H9 (cell line): Measurements from ENCODE around the gene BACE2. TPM values are rescaled to one million over a fixed set of nuclear protein-coding genes. Genes with fewer than 3 reads are reported as not detected.

Source experiments
- DNase-seq: peaks from one replicate; pipeline ENCODE4 v3.0.0-alpha.2; 2017
- H2AFZ ChIP-seq: one replicate; pipeline ENCODE4 v1.6.1; 2013; ENCODE audit warnings: mild to moderate bottlenecking, low read length, control low read depth, moderate library complexity
- H2AK5ac ChIP-seq: 2 replicates; pipeline ENCODE4 v1.6.1; 2013; ENCODE audit warnings: low read length, control low read depth, mixed read lengths; ENCODE audit not compliant: insufficient read length
- H2BK120ac ChIP-seq: one replicate; pipeline ENCODE4 v1.6.1; 2013; ENCODE audit warnings: low read depth, mild to moderate bottlenecking, low read length, control low read depth, inconsistent platforms; ENCODE audit not compliant: poor library complexity, severe bottlenecking
- H2BK12ac ChIP-seq: 2 replicates; pipeline ENCODE4 v1.6.1; 2013; ENCODE audit warnings: low read length, control low read depth, mixed read lengths, low read depth; ENCODE audit not compliant: insufficient read length
- H2BK15ac ChIP-seq: 2 replicates; pipeline ENCODE4 v1.6.1; 2013; ENCODE audit warnings: low read depth, low read length, control low read depth
- H2BK20ac ChIP-seq: one replicate; pipeline ENCODE4 v1.6.1; 2013; ENCODE audit warnings: low read depth, mild to moderate bottlenecking, low read length, control low read depth, inconsistent platforms; ENCODE audit not compliant: poor library complexity, severe bottlenecking
- H2BK5ac ChIP-seq: 2 replicates; pipeline ENCODE4 v1.6.1; 2013; ENCODE audit warnings: low read length, control low read depth, mixed read lengths; ENCODE audit not compliant: insufficient read length
- H3K14ac ChIP-seq: 2 replicates; pipeline ENCODE4 v1.6.1; 2013; ENCODE audit warnings: low read length, control low read depth; ENCODE audit not compliant: insufficient read depth
- H3K18ac ChIP-seq: 2 replicates; pipeline ENCODE4 v1.6.1; 2013; ENCODE audit warnings: low read depth, mild to moderate bottlenecking, mixed read lengths, low read length, control low read depth; ENCODE audit not compliant: insufficient read length
- H3K23ac ChIP-seq: 2 replicates; pipeline ENCODE4 v1.6.1; 2013; ENCODE audit warnings: low read length, control low read depth, mixed read lengths, low read depth; ENCODE audit not compliant: insufficient read length
- H3K23me2 ChIP-seq: 2 replicates; pipeline ENCODE4 v1.6.1; 2013; ENCODE audit warnings: low read depth, mild to moderate bottlenecking, mixed read lengths, low read length, control low read depth; ENCODE audit not compliant: insufficient read length, poor library complexity, severe bottlenecking
- H3K27ac ChIP-seq: 2 replicates; pipeline ENCODE4 v1.5.1; 2013; ENCODE audit warnings: low read length, control low read depth, mixed read lengths, low read depth; ENCODE audit not compliant: insufficient read length
- H3K27me3 ChIP-seq: 2 replicates; pipeline ENCODE4 v1.6.1; 2013; ENCODE audit warnings: low read length, control low read depth, inconsistent platforms; ENCODE audit not compliant: insufficient read depth
- H3K4ac ChIP-seq: 2 replicates; pipeline ENCODE4 v1.6.1; 2013; ENCODE audit warnings: low read depth, mild to moderate bottlenecking, control low read depth, inconsistent platforms, low read length, moderate library complexity
- H3K4me1 ChIP-seq: 2 replicates; pipeline ENCODE4 v1.6.1; 2013; ENCODE audit warnings: low read length, control low read depth, inconsistent platforms; ENCODE audit not compliant: insufficient read depth
- H3K4me2 ChIP-seq: 2 replicates; pipeline ENCODE4 v1.6.1; 2013; ENCODE audit warnings: low read length, control low read depth, mixed read lengths; ENCODE audit not compliant: insufficient read length, insufficient read depth
- H3K56ac ChIP-seq: 2 replicates; pipeline ENCODE4 v1.6.1; 2013; ENCODE audit warnings: low read depth, mild to moderate bottlenecking, mixed read lengths, low read length, control low read depth; ENCODE audit not compliant: insufficient read length
- H3K79me1 ChIP-seq: 2 replicates; pipeline ENCODE4 v1.6.1; 2013; ENCODE audit warnings: low read depth, mild to moderate bottlenecking, moderate library complexity, low read length, control low read depth, inconsistent platforms; ENCODE audit not compliant: insufficient read depth, poor library complexity, severe bottlenecking
- H3K79me2 ChIP-seq: 2 replicates; pipeline ENCODE4 v1.6.1; 2013; ENCODE audit warnings: low read length, control low read depth, inconsistent platforms; ENCODE audit not compliant: insufficient read depth
- H3K9ac ChIP-seq: 2 replicates; pipeline ENCODE4 v1.6.1; 2013; ENCODE audit warnings: low read length, control low read depth, mixed read lengths; ENCODE audit not compliant: insufficient read length; ENCODE audit errors: extremely low read depth
- H3K9me3 ChIP-seq: one replicate; pipeline ENCODE4 v1.6.1; 2013; ENCODE audit warnings: low read depth, low read length, inconsistent platforms; ENCODE audit not compliant: control insufficient read depth
- H3T11ph ChIP-seq: one replicate; pipeline ENCODE4 v1.6.1; 2013; ENCODE audit warnings: mild to moderate bottlenecking, low read length, control low read depth, inconsistent platforms
- H4K20me1 ChIP-seq: one replicate; pipeline ENCODE4 v1.6.1; 2013; ENCODE audit not compliant: control insufficient read depth, insufficient read length, insufficient read depth
- H4K5ac ChIP-seq: 2 replicates; pipeline ENCODE4 v1.6.1; 2013; ENCODE audit warnings: low read depth, mild to moderate bottlenecking, mixed read lengths, low read length, control low read depth; ENCODE audit not compliant: insufficient read length
- H4K8ac ChIP-seq: replicated peaks from 2 replicates; pipeline ENCODE4 v1.6.1; 2013; ENCODE audit warnings: low read length, control low read depth, mixed read lengths, low read depth; ENCODE audit not compliant: insufficient read length
- H4K91ac ChIP-seq: 2 replicates; pipeline ENCODE4 v1.6.1; 2013; ENCODE audit warnings: low read depth, mild to moderate bottlenecking, moderate library complexity, mixed read lengths, low read length, control low read depth; ENCODE audit not compliant: insufficient read length
- H3K27ac Mint-ChIP-seq, 3 experiments: 2 replicates in 2 of 3; 3 replicates in 1 of 3; pipeline ENCODE4 v1.8.0; 2020 to 2021; ENCODE audit warnings: mixed read lengths in 3 of 3, mild to moderate bottlenecking in 1 of 3, moderate library complexity in 1 of 3
- H3K27me3 Mint-ChIP-seq: 2 replicates; pipeline ENCODE4 v1.8.0; 2021; ENCODE audit warnings: low read depth, mild to moderate bottlenecking, moderate library complexity, mixed read lengths
- H3K36me3 Mint-ChIP-seq, 3 experiments: 2 replicates in 2 of 3; 3 replicates in 1 of 3; pipeline ENCODE4 v1.8.0; 2020 to 2021; ENCODE audit warnings: low read depth in 3 of 3, mixed read lengths in 3 of 3; ENCODE audit not compliant: insufficient read depth in 1 of 3
- H3K4me1 Mint-ChIP-seq, 2 experiments: 2 replicates each; pipeline ENCODE4 v1.8.0; 2020; ENCODE audit warnings: mixed read lengths in 2 of 2
- H3K4me3 Mint-ChIP-seq, 2 experiments: 2 replicates in 1 of 2; 3 replicates in 1 of 2; pipeline ENCODE4 v1.8.0; 2020 to 2021; ENCODE audit warnings: mild to moderate bottlenecking in 2 of 2, mixed read lengths in 2 of 2, moderate library complexity in 1 of 2
- H3K9me3 Mint-ChIP-seq, 2 experiments: 2 replicates in 1 of 2; 3 replicates in 1 of 2; pipeline ENCODE4 v1.8.0; 2020; ENCODE audit warnings: mild to moderate bottlenecking in 2 of 2, mixed read lengths in 2 of 2, moderate library complexity in 1 of 2
- WGBS: extraction: QIAGEN DNeasy Blood & Tissue Kit; methylation state at CpG from one replicate; pipeline ENCODE4 v1.1.7; 2013; ENCODE audit warnings: missing lambda C conversion rate, low lambda C conversion rate, mixed read lengths; ENCODE audit not compliant: insufficient read length; ENCODE audit errors: extremely low coverage; 5-methylcytosine and 5-hydroxymethylcytosine counted together
- total RNA-seq: library from RNA; stranded (reverse); gene quantifications from 2 replicates; pipeline ENCODE4 v1.2.1, GENCODE V29; 2021
- TF ChIP-seq, protein P1 (sequence below): fragments of 200-600 bp; sonication (generic); conservative IDR thresholded peaks from 3 replicates; pipeline ENCODE4 v1.8.0; 2021; ENCODE audit warnings: antibody characterized with exemption, mild to moderate bottlenecking

Gene BACE2
- total RNA-seq, 1 experiment from 2014 or later: 8.0 TPM

DNA sequence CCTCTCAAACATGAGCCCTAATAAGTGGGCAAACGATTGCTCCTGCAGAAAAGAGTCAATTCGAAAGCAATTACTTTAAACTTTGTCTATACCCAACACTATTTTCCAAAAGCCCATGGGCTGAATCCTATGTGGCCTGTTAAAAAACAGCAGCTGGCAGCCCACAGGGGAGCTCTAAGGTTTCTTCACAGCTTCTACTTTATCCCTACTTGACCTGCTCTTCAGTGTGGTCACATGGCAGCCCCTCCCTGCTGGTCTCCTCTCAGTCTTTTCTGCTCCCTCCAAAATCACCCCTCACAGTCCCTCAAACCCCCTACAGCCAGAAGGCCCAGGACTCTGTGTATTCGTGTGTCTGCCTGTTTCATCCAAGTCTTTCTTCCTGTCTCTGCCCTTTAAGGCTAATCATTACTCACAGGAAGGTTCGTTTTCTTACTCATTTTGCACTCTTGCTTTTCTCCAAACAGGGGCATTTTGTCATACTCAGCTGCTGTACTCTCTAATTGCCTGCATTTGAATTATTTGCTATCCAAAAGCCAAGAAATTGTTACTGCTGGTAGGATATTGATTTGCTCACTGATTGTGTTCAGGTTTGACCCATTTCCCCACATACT, 86.2 kb downstream of the BACE2 start:
- peaks cover 0 to 5% of the 10 kb centered on the region in 2 experiments; a peak in 1 of 4 replicates for H3K4me1 Mint-ChIP-seq
- Histone ChIP-seq H3K23ac (no peak overlapping the region), H3T11ph (no peak overlapping the region), H3K23me2 (no peaks in the 10 kb centered on the region), H2AFZ (no peak overlapping the region), H3K4ac (no peak overlapping the region), H3K9me3 (no peaks in the 10 kb centered on the region), H3K56ac (no peak overlapping the region), H3K27ac (no peak overlapping the region), H3K79me2 (no peaks in the 10 kb centered on the region), H4K20me1 (no peaks in the 10 kb centered on the region), H3K4me1 (no peaks in the 10 kb centered on the region), H3K79me1 (no peaks in the 10 kb centered on the region), H3K18ac (no peak overlapping the region), H3K27me3 (no peaks in the 10 kb centered on the region), H4K8ac (no peak overlapping the region), H2BK5ac (no peak overlapping the region), H2BK20ac (no peak overlapping the region), H2BK120ac (no peak overlapping the region), H4K5ac (no peak overlapping the region), H3K9ac (no peak overlapping the region), H2AK5ac (no peak overlapping the region), H4K91ac (no peak overlapping the region), H2BK12ac (no peak overlapping the region), H3K14ac (no peak overlapping the region), H3K4me2 (no peak overlapping the region), H2BK15ac (no peak overlapping the region)
- H3K27me3 Mint-ChIP-seq: no peaks in the 10 kb centered on the region; the same call in 1 of the 2 replicates
- TF ChIP-seq, protein P1, sequence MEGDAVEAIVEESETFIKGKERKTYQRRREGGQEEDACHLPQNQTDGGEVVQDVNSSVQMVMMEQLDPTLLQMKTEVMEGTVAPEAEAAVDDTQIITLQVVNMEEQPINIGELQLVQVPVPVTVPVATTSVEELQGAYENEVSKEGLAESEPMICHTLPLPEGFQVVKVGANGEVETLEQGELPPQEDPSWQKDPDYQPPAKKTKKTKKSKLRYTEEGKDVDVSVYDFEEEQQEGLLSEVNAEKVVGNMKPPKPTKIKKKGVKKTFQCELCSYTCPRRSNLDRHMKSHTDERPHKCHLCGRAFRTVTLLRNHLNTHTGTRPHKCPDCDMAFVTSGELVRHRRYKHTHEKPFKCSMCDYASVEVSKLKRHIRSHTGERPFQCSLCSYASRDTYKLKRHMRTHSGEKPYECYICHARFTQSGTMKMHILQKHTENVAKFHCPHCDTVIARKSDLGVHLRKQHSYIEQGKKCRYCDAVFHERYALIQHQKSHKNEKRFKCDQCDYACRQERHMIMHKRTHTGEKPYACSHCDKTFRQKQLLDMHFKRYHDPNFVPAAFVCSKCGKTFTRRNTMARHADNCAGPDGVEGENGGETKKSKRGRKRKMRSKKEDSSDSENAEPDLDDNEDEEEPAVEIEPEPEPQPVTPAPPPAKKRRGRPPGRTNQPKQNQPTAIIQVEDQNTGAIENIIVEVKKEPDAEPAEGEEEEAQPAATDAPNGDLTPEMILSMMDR: no peak
- no peak for DNase-seq
- peaks cover 13 to 16% of the 10 kb centered on the region in 2 experiments for H3K9me3 Mint-ChIP-seq
- H3K27ac Mint-ChIP-seq: no peak overlapping the region; a peak in 1 of 7 replicates
- no CpG with 5 or more reads among the region's 4 CpGs for WGBS
- no peak overlapping the region for H3K4me3 Mint-ChIP-seq
- peaks cover 30 to 52% (median 37%) of the 10 kb centered on the region in 3 experiments for H3K36me3 Mint-ChIP-seq
